HG02759 (cell line): ENCODE results near the gene RPE65.
A peak's percentile ranks its signal among the peaks of the same experiment; 100 is the strongest.
"Not testable (repeated sequence)": the region's sequence is repeated elsewhere in the genome, so short reads cannot be mapped to it uniquely, and the experiment has no call there.

Experiments
- ATAC-seq: cut with Tn5 transposase; IDR thresholded peaks from one replicate; pipeline ENCODE4 v1.9.1; 2021; ENCODE audit warnings: mild to moderate bottlenecking, moderate library complexity; ENCODE audit not compliant: unreplicated experiment

Gene RPE65

DNA sequence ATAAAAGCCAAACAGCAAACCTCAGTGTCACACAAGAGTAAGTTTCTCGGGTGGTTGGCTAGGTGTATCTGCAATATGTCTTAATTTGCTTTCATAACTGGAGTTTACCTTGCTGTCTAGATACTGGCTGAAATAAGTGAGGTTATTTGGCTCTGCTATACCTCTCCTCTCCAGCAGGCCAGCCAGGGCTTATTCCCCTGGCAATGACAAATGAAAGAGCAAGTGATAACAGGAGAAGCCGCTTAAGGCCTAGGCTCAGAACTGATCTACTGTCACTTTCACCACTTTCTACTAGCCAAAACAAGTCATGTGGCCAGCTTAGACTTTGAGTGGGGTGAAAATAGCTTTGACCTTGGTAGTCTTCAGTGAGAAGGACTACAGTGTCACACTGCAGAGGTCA is 4.8 kb upstream of the RPE65 start:
- ATAC-seq, result no peak

DNA sequence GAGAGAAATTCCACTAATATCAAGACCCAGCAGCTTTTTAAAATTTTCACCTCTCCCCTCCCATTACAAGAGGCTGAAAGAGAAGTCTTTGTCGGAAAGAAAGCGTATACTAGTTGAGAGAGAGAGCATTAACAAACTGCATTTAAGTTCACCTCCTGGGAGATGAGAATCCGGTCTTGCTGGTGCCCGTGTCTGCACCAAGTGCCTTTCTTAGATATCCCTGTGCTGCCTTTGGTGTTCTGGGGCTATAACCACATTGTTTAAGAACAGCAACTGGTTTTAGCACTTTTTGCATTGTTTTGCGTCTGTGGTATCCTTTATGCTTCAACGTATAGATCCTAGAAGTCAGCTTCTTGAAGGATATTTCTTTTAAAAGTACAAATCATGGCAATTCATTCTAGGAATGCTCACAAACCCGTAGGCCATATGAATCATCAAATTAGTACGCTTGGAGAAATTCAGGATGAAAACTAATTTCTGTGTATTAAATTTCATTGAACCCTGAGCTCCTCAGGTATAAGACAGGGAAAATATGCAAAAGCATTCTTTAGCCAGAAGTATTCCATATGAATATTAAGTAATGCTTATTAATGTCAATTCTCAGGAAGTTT is 3.4 kb upstream of the RPE65 start:
- ATAC-seq, result no peak

DNA sequence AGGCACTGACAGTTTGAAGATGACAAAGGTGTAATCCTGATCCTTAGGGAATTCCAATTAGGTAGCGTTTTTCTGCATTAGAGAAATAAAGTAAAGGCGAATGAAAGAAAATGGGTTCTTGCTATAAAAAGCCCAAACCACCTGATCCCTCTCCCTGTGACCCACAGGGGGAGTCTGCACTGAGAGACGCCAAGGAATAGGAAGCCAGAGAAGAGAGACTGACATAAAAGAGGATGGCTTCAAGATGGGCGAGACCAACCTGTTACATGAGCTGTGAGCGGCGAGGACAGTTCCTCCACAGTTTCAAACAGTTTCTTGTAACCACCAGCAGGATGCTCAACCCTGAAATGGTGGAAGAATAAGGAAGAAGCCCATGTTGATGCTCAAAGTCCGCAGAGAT is 1.4 kb downstream of the RPE65 start:
- no peak for ATAC-seq

DNA sequence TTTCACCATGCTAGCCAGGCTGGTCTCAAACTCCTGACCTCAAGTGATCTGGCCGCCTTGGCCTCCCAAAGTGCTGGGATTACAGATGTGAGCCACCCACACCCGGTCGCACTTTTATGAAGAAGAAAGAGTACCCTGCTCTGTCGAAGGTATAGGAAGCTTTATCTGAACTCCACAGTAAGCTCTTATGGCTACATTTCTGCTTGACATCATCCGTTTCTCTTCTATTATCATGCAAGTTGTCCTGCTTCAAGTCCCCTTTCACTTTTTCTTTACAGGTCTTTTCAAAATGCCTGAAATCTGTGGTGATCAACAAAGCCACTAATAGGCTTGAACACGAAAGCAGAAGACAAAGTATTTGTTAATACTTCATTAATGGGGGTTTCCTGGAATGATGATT is 4.0 kb downstream of the RPE65 start:
- no peak for ATAC-seq

DNA sequence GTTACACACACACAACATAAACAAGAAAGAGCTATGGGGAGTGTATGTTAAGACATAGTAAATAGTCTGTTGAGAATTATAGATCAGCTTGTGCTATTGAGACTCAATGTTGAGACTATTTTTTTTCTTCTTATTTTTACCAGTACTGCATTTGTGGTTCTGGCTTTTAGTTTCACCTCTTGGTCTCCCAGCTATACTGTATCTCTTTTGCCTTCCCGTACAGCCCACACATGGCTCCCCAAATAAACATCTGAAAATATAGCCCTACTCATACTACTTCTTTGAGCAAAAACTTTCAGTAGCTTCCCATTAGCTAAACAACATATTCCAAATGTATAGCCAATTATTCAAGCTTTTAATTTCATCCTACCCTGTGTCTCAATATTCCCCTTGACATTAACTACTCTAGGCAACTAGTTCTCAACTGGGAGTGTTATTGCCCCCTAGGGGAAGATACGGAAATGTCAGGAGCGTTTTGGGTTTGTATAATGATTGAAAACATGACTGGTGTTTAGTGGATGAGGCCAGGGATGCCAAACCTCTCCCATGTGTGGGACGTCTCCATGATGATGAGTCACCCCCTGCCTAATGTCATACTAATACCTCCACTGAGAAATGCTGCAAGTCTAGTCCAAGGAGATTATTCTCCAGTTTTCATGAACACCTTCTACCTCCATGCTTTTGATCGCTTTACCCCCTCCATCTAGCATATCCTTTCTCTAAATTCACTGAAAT is 6.8 kb downstream of the RPE65 start:
- ATAC-seq, result peak; percentile 84

DNA sequence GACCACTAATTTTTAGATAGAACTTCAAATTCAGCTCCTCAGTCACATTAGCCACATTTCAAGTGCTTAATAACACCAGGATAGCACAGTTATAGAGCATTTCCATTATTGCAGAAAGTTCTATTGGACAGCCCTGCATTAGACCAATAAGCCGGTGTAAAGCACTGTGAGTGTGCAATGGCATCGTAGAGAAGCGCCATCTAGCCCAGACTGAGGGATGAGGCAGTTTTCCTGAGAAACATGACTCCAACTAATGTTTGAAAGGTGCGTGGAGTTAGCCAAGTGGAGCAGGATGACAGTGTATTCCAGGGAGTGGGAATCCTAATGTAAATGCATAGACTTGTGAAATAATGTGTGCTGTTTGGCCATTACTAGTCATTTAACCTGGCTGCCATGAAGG is 7.7 kb downstream of the RPE65 start:
- no peak for ATAC-seq

DNA sequence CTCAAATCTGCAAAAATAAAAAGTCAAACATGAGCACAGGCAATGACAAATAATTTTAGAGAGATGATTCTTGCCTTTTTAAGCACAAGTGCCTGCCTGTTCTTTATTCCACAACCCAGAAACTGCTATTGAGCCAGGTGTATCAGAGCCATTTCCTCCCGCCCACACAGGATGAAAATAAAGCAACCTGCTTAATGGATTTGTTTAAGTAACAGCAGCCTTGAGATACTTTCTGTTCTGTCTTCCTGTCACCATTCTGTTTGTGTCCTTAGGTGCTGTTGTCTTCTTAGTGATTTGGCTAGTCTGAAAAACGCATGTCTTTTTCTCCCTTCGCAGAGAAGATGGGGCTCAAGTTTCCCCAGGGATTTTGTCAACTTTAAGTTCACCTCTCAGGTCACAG is 11.4 kb downstream of the RPE65 start:
- ATAC-seq, result no peak

DNA sequence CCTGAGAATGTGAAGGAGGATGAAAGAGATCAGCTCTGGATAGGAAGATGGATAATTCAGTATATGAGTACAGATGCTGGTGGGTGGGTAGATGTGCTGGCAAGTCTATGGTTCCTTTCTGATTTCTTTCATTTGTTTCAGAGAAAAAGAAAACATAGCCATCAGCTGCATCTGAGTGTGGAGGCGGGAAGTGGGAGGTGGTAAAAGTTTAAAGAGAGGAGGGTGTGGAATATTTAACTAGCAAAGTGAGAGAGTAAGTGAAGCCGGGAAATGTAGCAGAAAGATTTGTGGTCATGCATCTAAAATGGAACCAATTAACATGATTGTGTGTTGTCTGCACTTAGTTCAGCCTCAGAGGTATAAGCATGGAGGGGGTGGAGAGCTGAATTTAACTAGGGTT is 16.4 kb downstream of the RPE65 start:
- no peak for ATAC-seq

DNA sequence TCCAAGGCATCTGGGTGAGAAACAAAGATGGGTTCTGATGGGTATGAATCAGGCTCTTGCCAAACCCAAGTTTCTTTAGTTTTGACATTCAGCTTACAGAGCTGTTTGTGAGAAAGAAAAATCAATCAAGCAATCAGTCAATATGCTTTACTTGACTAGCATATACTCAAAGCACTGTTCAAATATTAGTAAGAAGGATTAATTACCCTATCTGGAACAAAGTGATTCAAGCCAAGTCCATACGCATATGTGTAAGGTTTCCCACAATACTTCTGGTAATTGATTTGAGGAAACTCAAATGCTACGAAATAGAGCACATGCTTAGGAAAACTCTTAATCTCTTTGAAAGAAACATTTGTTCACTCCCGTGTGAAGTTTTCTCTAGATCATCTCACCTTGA is 18.7 kb downstream of the RPE65 start:
- ATAC-seq, result no peak

DNA sequence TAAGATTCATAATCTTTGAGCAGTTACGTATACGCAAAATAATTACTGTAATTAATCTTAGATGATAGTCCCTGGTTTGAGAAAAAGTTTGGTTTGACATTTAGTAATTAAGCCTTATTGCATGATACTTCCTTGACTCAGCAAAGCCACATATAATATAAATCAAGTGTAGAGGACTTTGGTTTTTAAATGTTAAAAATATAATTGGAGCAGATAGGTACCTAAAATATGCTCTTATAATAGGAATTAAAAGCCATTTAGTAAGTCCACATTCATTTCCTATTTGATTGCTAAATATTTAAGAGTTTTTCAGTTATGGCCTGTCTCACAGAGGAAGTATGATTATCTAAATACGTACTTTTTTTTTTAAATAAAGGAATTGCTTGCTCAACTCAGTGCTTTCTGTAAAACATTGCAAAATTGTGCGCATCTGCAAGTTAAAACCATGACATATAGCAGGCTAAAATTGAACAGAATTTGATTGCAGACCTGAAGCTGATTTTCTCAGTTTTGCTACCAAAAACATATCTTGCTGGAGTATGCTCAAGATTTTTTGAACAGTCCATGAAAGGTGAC is 20.4 kb downstream of the RPE65 start:
- no peak for ATAC-seq

DNA sequence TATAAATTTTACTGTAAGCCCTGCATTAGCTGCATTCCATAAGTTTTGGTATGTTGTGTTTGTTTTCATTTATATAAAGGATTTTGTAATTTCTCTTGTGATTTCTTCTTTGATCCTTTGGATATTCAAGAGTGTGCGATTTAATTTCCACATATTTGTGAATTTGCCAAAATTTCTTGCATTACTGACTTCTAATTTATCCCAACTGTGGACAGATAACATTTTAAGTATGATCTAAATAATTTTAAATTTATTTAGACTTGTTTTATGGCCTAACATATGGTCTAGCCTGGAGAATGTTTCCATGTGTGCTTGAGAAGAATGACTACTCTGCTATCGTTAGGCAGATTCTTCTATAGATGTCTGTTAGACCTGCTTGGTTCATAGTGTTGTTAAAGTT is 23.2 kb downstream of the RPE65 start:
- no peak for ATAC-seq

DNA sequence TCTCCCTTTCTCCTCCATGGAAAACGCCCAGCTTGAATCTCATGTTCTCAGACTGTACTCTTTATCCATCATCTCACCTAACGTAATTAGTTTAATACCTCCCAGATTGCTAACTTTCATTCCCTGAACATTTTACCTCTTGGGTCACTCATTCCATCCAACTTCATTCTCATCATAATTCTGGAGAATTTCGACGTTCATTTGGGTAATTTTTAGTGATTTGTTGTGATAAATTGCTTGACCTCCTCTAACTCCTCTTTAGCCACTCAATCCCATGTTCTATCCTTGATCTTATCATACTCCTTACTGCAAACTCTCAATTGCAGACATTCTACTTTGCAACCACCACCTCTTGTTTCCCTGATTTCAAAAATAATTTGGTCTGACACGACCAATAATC is 28.4 kb downstream of the RPE65 start:
- ATAC-seq, result no peak

DNA sequence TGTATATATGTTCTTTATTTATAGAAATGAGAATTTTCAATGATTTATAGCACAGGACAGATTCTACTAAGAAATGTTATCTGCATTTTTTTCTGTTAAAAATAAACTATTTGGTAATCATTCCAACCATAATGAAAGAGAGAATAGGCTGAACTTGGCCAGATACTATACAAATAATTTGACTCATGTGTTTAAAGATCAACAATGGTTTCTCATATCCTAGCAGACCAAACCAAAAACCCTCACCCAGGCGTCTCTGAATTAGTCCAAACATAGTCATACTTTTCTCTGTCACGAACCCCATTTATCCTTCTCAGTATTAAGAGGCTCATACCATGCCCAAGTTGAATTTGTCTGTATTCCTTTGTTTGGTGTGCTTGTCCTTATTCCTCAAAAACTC is 40.3 kb downstream of the RPE65 start:
- no peak for ATAC-seq

DNA sequence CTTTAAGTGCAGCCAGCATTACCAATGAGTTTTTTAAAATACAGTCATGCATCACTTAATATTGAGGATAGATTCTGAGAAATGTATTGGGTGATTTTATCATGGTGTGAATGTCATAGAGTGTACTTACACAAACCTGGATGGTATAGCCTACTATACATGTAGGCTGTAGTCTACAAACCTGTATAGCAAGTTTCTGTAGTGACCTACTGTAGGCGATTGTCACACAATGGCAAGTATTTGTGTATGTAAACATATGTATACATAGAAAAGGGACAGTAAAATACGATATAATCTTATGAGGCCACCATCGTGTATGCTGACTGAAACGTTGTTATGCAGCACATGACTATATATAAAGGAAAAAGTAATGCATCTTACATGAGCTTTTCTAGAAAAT is 48.2 kb downstream of the RPE65 start:
- no peak for ATAC-seq

DNA sequence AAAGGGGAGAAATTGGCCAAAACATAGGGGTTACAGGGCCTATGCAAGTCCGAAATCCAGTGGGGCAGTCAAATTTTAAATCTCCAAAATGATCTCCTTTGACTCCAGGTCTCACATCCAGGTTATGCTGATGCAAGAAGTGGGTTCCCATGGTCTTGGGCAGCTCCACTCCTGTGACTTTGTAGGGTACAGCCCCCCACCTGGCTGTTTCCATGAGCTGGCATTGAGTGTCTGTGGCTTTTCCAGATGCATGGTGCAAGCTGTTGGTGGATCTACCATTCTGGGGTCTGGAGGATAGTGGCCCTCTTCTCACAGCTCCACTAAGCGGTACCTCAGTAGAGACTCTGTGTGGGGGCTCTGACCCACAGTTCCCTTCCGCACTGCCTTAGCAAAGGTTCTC is 54.2 kb downstream of the RPE65 start:
- not testable (repeated sequence) for ATAC-seq

DNA sequence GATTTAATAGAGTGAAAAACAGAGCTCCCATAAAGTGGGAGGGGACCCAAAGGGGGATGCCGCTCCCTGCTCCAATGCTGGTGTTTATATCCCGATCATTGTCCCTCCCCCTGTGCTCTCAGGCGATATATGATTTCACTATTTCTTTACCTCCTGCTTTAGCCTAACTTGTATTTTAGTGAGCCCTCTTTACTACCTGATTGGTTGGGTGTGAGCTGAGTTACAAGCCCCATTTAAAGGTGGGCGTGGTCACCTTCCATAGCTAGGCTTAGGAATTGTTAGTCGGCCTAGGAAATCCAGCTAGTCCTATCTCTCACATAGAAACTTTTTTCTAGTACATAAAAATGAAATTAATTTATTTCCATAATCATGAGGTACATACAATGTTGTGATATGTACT is 57.3 kb downstream of the RPE65 start:
- not testable (repeated sequence) for ATAC-seq

DNA sequence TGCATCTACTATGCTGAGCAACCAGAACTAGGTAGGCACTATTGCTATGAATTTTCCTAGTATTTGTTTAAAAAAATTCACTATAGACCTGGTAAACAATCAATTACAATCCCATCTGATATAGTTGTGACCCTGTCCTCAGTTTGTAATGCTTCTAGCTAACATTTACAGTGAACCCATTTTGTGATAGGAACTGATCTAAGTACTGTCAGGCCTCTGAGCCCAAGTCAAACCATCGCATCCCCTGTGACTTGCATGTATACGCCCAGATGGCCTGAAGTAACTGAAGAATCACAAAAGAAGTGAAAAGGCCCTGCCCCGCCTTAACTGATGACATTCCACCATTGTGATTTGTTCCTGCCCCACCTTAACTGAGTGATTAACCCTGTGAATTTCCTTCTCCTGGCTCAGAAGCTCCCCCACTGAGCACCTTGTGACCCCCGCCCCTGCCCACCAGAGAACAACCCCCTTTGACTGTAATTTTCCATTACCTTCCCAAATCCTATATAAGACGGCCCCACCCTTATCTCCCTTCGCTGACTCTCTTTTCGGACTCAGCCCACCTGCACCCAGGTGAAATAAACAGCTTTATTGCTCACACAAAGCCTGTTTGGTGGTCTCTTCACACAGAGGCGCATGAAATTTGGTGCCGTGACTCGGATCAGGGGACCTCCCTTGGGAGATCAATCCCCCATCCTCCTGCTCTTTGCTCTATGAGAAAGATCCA is 63.8 kb downstream of the RPE65 start:
- ATAC-seq, result not testable (repeated sequence)

DNA sequence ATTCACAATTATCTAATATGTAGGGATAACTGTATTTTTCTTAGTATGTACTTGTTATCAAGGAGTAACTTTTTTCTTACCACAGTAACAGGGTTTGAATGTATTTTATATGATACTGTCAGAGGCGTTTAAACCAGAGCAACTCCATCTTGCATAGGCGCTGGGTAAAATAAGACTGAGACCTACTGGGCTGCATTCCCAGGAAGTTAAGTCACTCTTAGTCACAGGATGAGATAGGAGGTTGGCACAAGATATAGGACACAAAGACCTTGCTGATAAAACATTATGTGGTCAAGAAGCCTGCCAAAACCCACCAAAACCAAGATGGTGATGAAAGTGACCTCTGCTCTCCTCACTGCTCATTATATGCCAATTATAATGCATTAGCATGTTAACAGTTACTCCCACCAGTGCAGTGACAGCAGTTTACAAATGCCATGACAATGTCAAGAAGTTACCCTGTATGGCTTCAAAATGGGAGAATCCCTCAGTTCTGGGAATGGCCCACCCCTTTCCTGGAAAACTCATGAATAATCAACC is 64.8 kb downstream of the RPE65 start:
- no peak for ATAC-seq

DNA sequence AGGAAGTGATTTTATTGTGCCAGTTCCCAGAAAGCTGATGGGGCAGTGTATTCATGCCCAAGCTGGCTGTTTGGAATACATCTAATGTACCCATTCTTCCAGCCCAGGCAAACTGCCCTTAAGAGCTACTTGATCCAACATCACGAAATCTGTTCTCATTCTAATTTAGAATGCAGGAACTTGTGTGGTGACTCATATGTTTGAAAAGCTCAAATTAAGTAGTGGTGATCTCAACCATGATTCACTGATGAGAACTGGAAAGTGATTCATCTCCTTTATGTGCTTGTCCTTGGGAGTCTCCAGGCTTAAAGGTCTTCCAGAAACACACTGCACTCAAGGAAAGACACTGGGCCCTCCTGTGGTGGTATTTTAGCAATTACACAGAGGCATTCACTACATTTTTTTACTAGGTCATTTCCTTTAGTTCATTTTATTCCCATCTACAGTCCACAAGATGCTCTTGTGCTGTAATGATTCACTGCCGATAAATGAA is 65.4 kb downstream of the RPE65 start:
- no peak for ATAC-seq

DNA sequence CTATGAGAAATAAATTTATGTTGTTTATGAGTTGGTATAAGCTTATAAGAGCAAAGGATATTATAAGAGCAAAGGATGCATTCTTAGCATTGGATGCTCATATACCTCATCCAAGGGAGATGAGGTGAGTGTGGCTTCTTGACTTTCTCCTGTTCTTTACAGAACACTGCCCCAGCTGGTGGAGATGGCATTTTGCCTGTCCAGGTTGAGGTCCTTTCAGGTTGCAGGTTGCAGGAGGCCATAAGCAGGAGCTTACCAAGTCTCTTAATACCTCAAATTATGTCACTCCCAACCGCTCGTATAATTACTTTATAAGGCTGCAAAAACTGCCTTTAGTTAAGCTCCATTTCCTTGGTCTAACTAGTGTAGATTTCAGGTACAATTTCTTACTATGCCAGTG is 66.7 kb downstream of the RPE65 start:
- no peak for ATAC-seq

DNA sequence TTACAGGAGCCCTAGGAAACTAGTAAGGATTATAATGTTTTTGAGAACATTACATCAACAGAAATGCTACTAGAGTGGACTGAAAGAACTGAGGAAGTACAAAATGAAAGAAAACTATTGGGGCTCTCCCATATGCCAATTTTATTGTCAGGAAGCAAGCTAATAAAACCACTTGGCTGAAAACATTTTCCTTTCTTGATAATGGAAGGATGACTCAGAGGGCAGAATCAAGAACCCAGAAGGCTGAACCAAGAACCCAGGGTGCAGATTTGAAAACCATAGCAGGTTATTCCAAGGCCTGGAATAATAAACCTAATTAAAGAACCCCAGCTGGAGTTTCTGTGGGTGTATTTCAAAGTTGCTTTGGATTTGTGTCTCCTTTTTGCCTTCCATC is 70.7 kb downstream of the RPE65 start:
- no peak for ATAC-seq
